HG03442 (cell line): Measurements from ENCODE around the gene SAC3D1.

Experiments
- ATAC-seq: cut with Tn5 transposase; IDR thresholded peaks from one replicate; pipeline ENCODE4 v1.9.1; 2021; ENCODE audit warnings: mild to moderate bottlenecking, moderate library complexity; ENCODE audit not compliant: unreplicated experiment

The SAC3D1 gene

DNA sequence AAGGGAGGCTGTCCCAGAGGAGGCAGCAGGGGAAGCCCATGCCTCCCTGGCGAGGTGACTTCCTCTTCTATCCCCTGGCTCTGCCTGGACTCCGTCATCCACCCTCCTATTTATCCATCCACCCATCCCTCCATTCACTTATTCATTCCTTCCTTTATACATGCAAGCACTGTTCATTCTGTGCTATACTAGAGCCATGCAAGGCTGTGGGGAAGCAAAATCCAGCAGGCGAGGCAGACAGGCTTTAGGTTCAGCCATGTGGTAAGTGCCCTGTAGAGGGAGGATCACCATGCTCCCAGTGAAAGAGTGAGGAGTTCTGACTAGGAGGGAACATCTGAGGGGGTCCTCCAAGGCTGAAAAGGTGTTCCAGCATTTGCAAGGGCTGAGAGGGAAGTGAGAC lies 18.5 kb downstream of the SAC3D1 start:
- no peak for ATAC-seq

GRCh38 chr11:65059959-65060824 lies 19.2 kb downstream of the SAC3D1 start:
- ATAC-seq, result no peak

DNA sequence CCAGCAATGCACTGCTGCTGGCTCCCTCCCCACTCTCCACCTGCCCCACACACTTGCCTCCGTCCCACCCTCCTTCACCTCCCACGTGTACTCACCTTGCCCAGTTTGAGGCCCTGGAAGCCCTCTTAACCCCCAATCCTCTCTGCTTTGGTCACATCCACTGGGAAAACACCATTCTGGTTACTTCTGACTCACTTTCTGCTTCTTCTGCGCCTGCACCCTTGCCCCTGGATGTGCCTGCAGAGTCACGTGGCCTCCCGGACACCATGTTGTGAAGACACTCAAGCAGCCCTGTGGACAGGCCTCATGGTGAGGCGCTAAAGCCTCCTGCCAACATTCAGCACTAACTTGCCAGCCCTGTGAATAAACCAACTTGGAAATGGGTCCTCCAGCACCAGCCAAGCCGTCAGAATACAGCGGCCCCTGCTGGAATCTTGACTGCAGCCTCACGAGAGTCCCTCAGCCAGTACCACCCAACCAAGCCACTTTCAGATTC lies 20.0 kb downstream of the SAC3D1 start:
- ATAC-seq, result no peak

GRCh38 chr11:65063532-65063931 lies 22.5 kb downstream of the SAC3D1 start:
- no peak for ATAC-seq

DNA sequence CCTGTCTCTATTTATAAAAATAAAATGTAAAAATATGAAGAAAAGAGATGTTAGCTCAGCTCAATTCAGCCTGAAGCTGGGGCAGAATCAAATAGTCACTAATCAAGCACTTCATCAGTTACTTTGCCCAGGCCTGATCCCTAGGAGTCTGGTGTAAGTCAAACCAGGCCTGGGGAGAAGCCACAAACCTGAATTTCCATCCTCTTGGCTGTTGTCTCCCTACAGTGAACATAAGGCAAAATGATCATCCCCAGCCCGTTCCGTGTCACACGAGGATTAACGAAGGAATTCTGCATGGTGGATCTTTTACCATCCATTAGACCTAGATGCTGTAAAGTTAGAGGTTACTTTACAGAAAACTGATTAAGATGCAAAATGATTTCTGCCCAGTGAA lies 23.8 kb downstream of the SAC3D1 start:
- no peak for ATAC-seq

DNA sequence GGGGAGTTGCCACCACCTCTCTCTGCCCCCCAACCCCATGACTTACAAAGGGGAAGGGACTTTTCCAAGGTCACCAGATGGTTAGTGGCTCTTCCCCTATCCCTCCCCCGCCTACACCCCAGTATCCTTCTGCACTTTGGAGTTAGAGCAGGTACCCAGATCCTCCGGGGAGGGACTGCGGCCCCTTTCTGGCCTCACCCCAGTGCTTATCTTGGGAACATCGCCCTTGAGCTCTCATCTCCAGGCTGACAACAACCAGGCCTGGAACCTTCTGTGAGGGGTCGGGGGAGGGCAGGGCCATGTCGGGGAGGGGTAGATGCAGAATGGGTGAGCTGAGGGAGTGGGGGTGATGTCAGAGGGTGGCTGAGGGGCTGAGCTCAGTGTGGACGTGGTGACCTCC lies 24.8 kb downstream of the SAC3D1 start:
- ATAC-seq, result no peak

GRCh38 chr11:65066315-65066714 lies 25.3 kb downstream of the SAC3D1 start:
- ATAC-seq, result no peak

GRCh38 chr11:65066805-65067291 lies 25.8 kb downstream of the SAC3D1 start:
- ATAC-seq, result no peak

DNA sequence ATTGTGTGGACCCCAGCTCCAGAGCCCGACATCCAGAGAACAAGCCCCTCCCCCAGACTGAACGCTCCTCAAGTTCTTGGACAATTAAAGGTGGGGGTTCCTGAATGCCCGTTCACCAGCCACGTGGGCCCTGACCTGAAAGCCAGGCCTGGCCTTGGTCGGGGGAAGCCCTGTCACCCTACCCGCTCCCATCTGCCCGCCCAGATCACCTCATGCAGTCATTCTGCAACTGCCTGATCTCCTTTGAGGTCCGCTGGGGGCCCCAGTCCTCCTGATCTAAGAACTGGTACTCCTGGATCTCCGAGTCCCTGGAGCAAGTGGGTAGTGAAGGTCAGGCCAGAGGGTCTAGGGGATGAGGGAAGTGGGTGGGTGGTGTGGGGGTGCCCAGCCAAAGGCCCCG lies 26.4 kb downstream of the SAC3D1 start:
- ATAC-seq, result no peak

DNA sequence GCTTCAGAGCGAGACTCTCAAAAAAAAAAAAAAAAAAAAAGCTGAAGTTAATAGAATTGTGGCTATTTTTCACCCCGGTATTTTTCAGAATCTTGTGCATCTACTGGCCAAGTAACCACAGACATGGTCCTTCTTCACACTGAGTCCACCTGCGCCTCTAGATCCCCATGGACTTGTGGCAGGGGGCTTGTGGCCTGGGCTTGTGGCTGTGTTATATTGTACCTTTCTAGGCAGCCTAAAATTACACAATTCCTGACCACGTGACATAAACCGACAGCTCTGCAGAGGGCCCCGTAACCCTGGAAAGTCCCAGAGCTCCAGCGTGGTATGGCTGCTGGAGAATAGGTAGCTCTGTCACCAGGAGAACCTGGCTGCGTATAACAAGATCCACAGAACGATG lies 28.2 kb downstream of the SAC3D1 start:
- no peak for ATAC-seq

DNA sequence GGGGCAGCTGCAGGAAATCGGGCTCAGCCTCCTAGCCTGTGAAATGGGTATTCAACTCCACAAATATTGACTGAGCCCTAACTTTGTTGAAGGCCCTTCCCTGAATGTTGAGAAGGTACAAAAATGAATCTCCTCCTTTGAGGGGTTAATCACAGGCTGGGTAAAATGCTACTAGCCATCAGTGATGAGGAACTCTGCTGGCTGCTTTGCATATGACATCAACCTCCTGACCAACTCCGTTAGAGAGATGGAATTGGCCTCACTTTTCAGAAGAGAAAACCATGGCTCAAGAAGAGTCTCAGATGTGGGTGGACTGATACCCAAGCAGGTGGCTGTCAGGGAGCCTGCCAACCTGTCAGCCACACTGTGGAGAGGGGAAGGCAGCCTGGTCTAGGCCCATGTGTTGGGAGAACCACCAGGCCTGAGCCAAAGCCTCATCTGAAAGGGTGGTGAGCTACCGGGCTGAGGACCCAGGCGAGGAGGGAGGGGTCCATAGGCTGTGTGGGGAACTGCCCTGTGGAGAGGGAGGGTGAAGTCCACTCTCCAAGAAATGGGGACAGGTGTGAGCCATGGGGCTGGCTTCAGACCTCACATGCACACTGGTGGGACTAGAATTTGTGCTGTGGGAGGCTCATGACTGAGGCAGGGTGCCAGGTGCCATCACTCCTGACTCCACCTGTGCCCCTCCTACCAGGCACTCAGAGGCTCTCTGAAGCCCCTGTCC lies 31.1 kb downstream of the SAC3D1 start:
- ATAC-seq, result no peak

DNA sequence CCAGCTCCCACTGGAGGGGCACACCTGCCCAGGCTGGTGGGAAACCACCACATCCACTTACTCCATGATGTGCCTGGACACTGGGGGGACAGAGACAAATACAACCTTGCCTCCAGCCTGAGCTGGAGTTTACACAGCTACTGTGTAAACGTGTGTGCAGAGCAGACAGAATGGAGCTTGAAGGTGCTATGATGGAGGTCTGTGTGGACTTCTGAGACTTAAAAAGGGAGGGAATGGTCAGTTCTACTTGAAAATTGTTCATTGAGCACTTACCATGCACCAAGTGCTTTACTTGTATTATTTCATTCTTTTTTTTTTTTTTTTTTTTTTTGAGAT lies 31.6 kb downstream of the SAC3D1 start:
- ATAC-seq, result no peak

DNA sequence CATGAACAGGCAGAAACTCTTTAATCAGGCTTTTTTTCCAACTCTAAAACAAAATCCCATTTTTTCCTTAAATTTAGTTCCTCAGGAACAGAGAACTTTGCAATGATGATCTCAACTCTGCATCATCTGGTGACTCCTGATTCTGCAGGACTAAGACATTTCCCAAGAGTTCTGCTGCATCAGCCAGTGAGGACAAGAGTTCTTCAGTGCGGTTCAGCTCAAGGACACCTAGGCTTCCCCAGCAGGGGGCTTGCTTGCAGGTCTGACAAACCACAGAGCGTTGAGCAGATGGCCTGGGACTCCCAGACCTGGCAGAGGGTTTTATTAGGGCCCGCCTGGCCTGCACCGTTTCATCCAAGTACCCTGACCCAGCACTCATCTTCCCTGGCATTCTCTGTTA lies 36.4 kb downstream of the SAC3D1 start:
- no peak for ATAC-seq

GRCh38 chr11:65078151-65078550 lies 37.1 kb downstream of the SAC3D1 start:
- ATAC-seq, result no peak

DNA sequence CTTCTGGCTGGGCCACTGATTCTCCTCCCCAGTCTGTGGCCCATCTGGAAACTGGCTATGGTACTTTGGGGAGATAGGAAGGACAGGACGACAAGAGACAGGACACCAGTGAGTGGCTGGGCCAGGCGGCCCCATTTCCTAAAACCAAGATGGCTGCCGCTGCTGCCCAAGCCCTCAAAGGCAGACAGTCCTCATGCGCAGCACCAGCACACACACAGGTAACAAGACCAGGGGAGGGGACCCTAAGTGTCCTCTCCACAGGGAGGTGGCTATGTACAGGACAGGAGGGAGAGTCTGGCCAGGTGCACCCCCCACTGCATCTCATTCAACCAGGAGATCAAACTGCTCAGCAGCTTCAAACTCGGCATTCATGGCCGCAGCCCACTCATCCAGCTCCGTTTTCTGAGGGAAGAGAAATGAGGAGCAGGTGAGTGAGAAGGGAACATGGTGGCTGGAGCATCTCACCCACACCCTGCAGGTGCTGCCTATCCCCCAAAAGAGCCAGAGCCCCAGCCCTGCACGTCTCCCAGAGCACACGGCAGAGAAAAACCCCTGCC lies 37.9 kb downstream of the SAC3D1 start:
- no peak for ATAC-seq

- peak; percentile 16 for ATAC-seq
Observed at GRCh38 chr11:65083134-65083833, 42.3 kb downstream of the SAC3D1 start.

DNA sequence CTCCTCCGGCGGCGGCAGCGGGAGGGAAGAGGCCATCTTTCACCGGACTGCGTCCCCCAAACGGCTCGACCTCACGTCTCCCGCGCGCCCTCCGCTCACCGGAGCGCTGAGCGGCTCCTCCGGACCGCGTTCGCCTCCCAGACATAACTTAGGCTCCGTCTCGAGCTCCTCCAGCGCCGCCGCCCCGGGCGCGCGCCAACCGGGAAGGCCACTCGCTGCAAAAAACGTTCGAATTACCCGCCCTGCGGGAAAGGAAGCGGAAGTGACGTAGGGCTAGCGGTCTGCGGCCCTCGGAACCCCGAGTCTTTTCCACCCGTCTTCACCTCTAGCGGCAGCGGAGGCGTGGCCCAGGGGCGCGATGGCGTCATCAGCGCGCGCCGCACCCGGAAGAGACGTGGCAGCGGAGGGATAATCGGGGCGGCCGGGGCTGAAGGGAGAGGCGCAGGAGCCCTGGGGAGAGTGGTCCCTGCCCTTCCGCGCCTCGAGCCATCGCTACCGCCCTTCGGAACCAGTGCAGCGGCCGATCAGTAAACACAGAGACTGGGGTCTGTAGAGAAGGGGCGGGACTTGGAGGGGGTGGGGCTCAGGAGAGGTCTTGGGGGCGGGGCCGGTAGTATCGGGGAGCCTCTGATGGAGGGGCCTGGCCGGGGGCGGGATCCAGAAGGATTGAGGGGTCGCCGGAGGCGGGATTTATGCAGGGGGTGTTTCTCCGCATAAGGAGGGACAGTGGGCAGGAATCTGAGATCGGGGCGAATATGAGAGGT lies 43.0 kb downstream of the SAC3D1 start, which contains the start of the genes CDCA5 and ZFPL1:
CDCA5 (minus strand) TSS at position 207 of the 764 bp plus-strand sequence; CDS start at position 145, 62 bp downstream.
ZFPL1 (plus strand) TSS at position 389 of the 764 bp plus-strand sequence. CDS start 477 bp downstream, outside the sequence.
- ATAC-seq, result peak; percentile 71

DNA sequence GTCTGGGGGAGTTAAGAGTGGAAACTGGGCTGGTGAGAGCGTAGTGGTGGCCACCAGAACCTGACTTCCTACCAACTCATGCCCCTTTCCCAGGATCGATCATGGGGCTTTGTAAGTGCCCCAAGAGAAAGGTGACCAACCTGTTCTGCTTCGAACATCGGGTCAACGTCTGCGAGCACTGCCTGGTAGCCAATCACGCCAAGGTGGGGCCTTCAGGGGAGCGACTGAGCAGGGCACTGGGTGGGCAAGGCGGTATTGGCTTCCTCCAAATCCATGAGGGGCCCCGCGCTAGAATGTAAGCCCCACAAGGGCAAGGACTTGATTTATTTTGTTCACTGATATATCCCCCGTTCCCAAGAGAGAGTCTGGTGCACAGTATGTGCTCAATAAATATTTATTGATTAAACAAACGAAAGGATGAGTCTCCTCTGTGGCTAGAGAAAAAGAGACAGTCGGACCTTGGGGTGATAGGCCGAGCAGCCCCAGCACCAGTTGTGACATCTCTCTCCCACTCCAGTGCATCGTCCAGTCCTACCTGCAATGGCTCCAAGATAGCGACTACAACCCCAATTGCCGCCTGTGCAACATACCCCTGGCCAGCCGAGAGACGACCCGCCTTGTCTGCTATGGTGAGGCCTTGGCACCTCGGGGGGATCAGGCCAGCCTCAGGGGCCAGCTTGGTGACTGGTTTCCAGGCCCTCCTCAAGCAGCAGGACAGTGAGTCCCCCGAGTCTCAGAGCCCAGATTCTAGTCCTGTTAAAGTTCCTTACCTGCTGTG lies 43.8 kb downstream of the SAC3D1 start:
- ATAC-seq, result no peak

- ATAC-seq, result no peak
Observed at GRCh38 chr11:65085446-65085845, 44.4 kb downstream of the SAC3D1 start.
